ENCODE data around the gene THBS2.

DNA sequence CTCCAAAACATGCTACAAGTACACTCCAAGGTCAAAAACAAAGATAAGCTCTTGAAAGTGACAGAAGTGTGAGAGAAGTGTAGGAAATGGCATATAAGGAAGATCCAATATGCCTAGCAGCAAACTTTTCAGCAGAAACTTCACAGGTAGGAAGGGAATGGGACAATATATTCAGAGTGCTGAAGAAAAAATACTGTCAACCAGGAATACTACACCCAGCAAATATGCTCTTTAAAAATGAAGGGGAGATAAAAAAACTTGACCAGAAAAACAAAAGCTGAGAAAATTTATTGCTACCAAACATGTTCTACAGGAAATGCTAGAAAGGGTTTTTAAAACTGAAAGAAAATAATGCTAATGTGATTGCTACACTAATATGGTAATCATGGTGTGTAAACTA is 46.2 kb downstream of the THBS2 start:
- TF ChIP-seq CTCF (conservative IDR thresholded peaks at IDR 0.05; ENCODE audit: low read length) (no peak), EZH2phosphoT487 (IDR thresholded peaks at IDR 0.05; ENCODE audit: borderline replicate concordance, low read depth, low read length) (no peak)

Data from OCI-LY7 (cell line).